ENCODE data around the gene PLIN4. TPM values are rescaled to one million over a fixed set of nuclear protein-coding genes. Genes with fewer than 3 reads are reported as not detected.

PLIN4 gene
- total RNA-seq, 1 donor from 2014 or later = 69.5 TPM

DNA sequence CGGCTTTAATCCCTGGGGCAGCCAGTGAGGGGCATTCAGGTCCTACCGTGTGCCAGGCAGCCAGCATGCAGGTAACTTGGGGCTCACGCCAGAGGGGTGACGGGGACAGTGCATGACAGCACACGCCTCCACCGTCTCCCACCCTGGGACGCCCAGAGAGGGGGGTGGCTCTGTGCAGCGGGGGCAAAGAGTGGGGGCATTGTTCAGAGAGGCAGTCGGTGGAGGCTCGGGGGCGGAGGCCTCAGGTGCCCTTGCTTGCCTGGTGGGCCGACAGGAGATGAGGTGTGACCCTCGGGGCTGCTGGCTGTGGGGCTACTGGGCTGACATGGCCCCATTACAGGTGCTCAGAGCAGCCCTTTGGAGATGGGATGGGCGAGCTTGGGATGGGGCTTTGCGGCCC, 18.4 kb downstream of the PLIN4 start:
- intact Hi-C loops (cut with DNase I) = no loop called here
- Histone ChIP-seq H3K9me3 (no peaks in the 10 kb centered on the region), H3K4me1 (no peaks in the 10 kb centered on the region), H3K4me3 (no peak overlapping the region), H3K27me3 (no peaks in the 10 kb centered on the region), H3K27ac (no peak overlapping the region), H3K36me3 (peaks cover 0 to 54% of the 10 kb centered on the region in 2 donors)
- DNase-seq (ENCODE audit: extremely low spot score in 2 of 2) = no peak
- TF ChIP-seq CTCF (IDR thresholded peaks at IDR 0.05) = no peak
- no peak for TF ChIP-seq POLR2AphosphoS5 (IDR thresholded peaks at IDR 0.05; ENCODE audit: insufficient read depth in 1 of 2, low read depth in 1 of 2)
- no peak for TF ChIP-seq POLR2A (IDR thresholded peaks at IDR 0.05)

GRCh38 chr19:4499318-4499717, 19.0 kb downstream of the PLIN4 start:
- Histone ChIP-seq H3K27me3 (no peaks in the 10 kb centered on the region), H3K9me3 (no peaks in the 10 kb centered on the region), H3K27ac (no peak overlapping the region), H3K4me1 (no peaks in the 10 kb centered on the region), H3K36me3 (peaks cover 0 to 60% of the 10 kb centered on the region in 2 donors), H3K4me3 (no peak overlapping the region)
- DNase-seq (ENCODE audit: extremely low spot score in 2 of 2) = no peak
- intact Hi-C loops (cut with DNase I) = no loop called here
- TF ChIP-seq POLR2A (IDR thresholded peaks at IDR 0.05) (no peak), CTCF (IDR thresholded peaks at IDR 0.05) (no peak), POLR2AphosphoS5 (IDR thresholded peaks at IDR 0.05; ENCODE audit: insufficient read depth in 1 of 2, low read depth in 1 of 2) (no peak)

DNA sequence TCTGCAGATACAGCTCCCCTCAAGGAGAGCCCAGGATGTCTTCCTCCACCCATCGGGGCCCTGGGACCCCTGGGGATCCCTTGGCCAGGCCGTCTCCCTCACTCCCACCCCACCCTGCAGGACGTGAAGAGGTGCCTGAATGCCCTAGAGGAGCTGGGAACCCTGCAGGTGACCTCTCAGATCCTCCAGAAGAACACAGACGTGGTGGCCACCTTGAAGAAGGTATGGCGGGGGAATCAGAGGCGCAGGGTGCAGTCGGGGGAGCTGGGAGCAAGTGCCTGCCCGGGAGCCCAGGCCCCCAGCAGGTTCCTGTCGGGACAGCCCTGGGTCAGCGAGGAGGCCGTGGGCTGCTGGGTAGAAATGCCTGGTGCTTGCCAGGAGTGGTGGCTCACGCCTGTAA, 19.6 kb downstream of the PLIN4 start:
- H3K9me3 ChIP-seq = no peaks in the 10 kb centered on the region
- no peak overlapping the region for H3K27ac ChIP-seq
- no peak for DNase-seq (ENCODE audit: extremely low spot score in 2 of 2)
- no peak for TF ChIP-seq POLR2AphosphoS5 (IDR thresholded peaks at IDR 0.05; ENCODE audit: insufficient read depth in 1 of 2, low read depth in 1 of 2)
- TF ChIP-seq POLR2A (IDR thresholded peaks at IDR 0.05) = no peak
- TF ChIP-seq CTCF (IDR thresholded peaks at IDR 0.05) = no peak
- H3K27me3 ChIP-seq = no peaks in the 10 kb centered on the region
- no peak overlapping the region for H3K4me3 ChIP-seq
- intact Hi-C loops (cut with DNase I) = no loop called here
- H3K36me3 ChIP-seq = peaks cover 0 to 66% of the 10 kb centered on the region in 2 donors
- H3K4me1 ChIP-seq = no peaks in the 10 kb centered on the region

DNA sequence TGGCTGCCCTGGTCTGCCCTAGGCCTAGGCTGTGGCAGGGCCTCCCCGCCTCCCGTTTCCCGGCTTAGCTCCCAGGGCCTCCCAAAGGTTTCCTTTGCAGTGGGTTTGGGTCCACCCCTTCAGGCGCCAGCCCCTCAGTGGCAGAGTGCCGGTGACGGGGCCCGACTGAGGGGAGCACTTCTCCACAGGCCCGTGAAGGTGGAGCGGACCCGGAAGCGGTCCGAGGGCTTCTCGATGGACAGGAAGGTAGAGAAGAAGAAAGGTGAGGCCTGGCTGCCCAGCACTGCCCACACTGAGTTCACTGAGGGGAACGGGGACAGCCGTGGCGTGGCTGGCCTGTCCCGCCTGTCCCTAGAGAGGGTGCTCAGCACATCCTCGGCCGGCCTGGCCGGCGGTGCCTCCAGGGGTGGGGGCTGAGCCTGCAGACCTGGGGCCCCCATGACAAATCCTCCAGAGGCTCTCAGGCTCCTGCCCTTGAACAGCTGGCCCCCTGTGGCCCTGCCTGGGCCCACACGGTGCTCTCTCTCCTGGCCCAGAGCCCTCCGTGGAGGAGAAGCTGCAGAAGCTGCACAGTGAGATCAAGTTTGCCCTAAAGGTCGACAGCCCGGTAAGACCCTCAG, 20.4 kb downstream of the PLIN4 start:
- peaks cover 0 to 70% of the 10 kb centered on the region in 2 donors for H3K36me3 ChIP-seq

More for the DNA sequence above, 20.4 kb downstream of the PLIN4 start:
- Histone ChIP-seq H3K9me3 (no peaks in the 10 kb centered on the region), H3K4me3 (no peak overlapping the region), H3K27me3 (no peaks in the 10 kb centered on the region), H3K4me1 (no peaks in the 10 kb centered on the region), H3K27ac (no peak overlapping the region)
- DNase-seq (ENCODE audit: extremely low spot score in 2 of 2) = no peak
- TF ChIP-seq CTCF (IDR thresholded peaks at IDR 0.05) = no peak
- no peak for TF ChIP-seq POLR2A (IDR thresholded peaks at IDR 0.05)
- TF ChIP-seq POLR2AphosphoS5 (IDR thresholded peaks at IDR 0.05; ENCODE audit: insufficient read depth in 1 of 2, low read depth in 1 of 2) = no peak
- intact Hi-C loops (cut with DNase I) = no loop called here

Measured in vagina (tissue), 2 donors.